ENCODE data around the gene SRSF8. TPM values are rescaled to one million over a fixed set of nuclear protein-coding genes. Genes with fewer than 3 reads are reported as not detected.
"Not testable (repeated sequence)": the region's sequence is repeated elsewhere in the genome, so short reads cannot be mapped to it uniquely, and the experiment has no call there.

Gene SRSF8
- total RNA-seq, 2 donors from 2014 or later = 40.4 to 46.1 TPM

- Histone ChIP-seq H3K36me3 (no peaks in the 10 kb centered on the region), H3K27ac (no peak overlapping the region), H3K4me3 (no peak overlapping the region), H3K27me3 (replicated peaks; ENCODE audit: insufficient read depth) (no peaks in the 10 kb centered on the region), H3K4me1 (replicated peaks) (no peaks in the 10 kb centered on the region), H3K9me3 (no peaks in the 10 kb centered on the region)
- peak; percentile 56 for DNase-seq (ENCODE audit: low spot score)
- intact Hi-C loops (cut with DNase I) = no loop called here
- 24% methylated on average over 2 of the region's 2 CpGs for WGBS
- TF ChIP-seq POLR2A (IDR thresholded peaks at IDR 0.05) (no peak), POLR2AphosphoS5 (IDR thresholded peaks at IDR 0.05) (peak; percentile 61)
Measured at GRCh38 chr11:95035316-95035715, 31.4 kb upstream of the SRSF8 start.

GRCh38 chr11:95037356-95038035 is 29.2 kb upstream of the SRSF8 start:
- H3K4me1 ChIP-seq (replicated peaks); intact Hi-C loops (cut with DNase I); H3K9me3 ChIP-seq; H3K36me3 ChIP-seq; DNase-seq (ENCODE audit: low spot score); H3K27me3 ChIP-seq (replicated peaks; ENCODE audit: insufficient read depth); H3K27ac ChIP-seq: not testable (repeated sequence)
- 46% methylated on average over 33 of the region's 71 CpGs for WGBS
- peak overlapping the region; percentile 10 to 15 for H3K4me3 ChIP-seq

- WGBS = 100% methylated on average over 1 of the region's 1 CpG
- Histone ChIP-seq H3K36me3 (no peaks in the 10 kb centered on the region), H3K9me3 (no peaks in the 10 kb centered on the region), H3K4me3 (no peak overlapping the region), H3K4me1 (replicated peaks) (no peaks in the 10 kb centered on the region), H3K27me3 (replicated peaks; ENCODE audit: insufficient read depth) (no peaks in the 10 kb centered on the region), H3K27ac (no peak overlapping the region)
- intact Hi-C loops (cut with DNase I) = no loop called here
- TF ChIP-seq POLR2A (IDR thresholded peaks at IDR 0.05) (no peak), POLR2AphosphoS5 (IDR thresholded peaks at IDR 0.05) (no peak)
- TF ChIP-seq, protein P1, sequence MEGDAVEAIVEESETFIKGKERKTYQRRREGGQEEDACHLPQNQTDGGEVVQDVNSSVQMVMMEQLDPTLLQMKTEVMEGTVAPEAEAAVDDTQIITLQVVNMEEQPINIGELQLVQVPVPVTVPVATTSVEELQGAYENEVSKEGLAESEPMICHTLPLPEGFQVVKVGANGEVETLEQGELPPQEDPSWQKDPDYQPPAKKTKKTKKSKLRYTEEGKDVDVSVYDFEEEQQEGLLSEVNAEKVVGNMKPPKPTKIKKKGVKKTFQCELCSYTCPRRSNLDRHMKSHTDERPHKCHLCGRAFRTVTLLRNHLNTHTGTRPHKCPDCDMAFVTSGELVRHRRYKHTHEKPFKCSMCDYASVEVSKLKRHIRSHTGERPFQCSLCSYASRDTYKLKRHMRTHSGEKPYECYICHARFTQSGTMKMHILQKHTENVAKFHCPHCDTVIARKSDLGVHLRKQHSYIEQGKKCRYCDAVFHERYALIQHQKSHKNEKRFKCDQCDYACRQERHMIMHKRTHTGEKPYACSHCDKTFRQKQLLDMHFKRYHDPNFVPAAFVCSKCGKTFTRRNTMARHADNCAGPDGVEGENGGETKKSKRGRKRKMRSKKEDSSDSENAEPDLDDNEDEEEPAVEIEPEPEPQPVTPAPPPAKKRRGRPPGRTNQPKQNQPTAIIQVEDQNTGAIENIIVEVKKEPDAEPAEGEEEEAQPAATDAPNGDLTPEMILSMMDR (IDR thresholded peaks at IDR 0.05) = no peak
- no peak for DNase-seq (ENCODE audit: low spot score)
Measured at GRCh38 chr11:95042239-95042638, 24.5 kb upstream of the SRSF8 start.

GRCh38 chr11:95042906-95043305 is 23.8 kb upstream of the SRSF8 start:
- WGBS = 85% methylated on average over 3 of the region's 3 CpGs
- TF ChIP-seq, protein P1 (IDR thresholded peaks at IDR 0.05) = no peak
- TF ChIP-seq POLR2A (IDR thresholded peaks at IDR 0.05) (no peak), POLR2AphosphoS5 (IDR thresholded peaks at IDR 0.05) (no peak)
- Histone ChIP-seq H3K27me3 (replicated peaks; ENCODE audit: insufficient read depth) (no peaks in the 10 kb centered on the region), H3K27ac (no peak overlapping the region), H3K9me3 (no peaks in the 10 kb centered on the region), H3K36me3 (no peaks in the 10 kb centered on the region), H3K4me1 (replicated peaks) (no peaks in the 10 kb centered on the region), H3K4me3 (no peak overlapping the region)
- DNase-seq (ENCODE audit: low spot score) = no peak
- intact Hi-C loops (cut with DNase I) = no loop called here

- Histone ChIP-seq H3K36me3 (no peaks in the 10 kb centered on the region), H3K9me3 (no peaks in the 10 kb centered on the region), H3K4me1 (replicated peaks) (no peaks in the 10 kb centered on the region), H3K27me3 (replicated peaks; ENCODE audit: insufficient read depth) (no peaks in the 10 kb centered on the region), H3K27ac (no peak overlapping the region), H3K4me3 (no peak overlapping the region)
- TF ChIP-seq, protein P1 (IDR thresholded peaks at IDR 0.05) = no peak
- TF ChIP-seq POLR2AphosphoS5 (IDR thresholded peaks at IDR 0.05) = no peak
- no peak for TF ChIP-seq POLR2A (IDR thresholded peaks at IDR 0.05)
- DNase-seq (ENCODE audit: low spot score) = no peak
- WGBS = 34% methylated on average over 4 of the region's 4 CpGs
- intact Hi-C loops (cut with DNase I) = no loop called here
Measured at GRCh38 chr11:95044010-95044409, 22.7 kb upstream of the SRSF8 start.

DNA sequence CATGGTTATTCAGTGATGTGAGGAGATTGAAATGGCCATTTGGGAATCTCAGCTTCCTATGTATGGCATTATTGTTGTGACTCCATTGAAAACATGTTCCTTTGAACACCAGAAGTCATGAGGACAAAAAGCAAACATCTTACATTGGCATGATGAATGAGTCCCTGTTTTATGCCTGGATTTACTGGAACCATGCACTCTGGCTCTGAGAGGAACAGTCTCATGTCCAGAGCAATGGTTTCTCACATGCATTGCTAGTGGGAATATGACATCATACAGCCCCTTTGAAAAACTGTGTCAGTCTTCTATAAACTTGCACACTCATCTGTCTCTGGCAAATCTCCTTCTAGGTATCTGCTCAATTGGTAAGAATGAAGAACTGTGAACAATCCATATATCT is 20.9 kb upstream of the SRSF8 start:
- no peak for DNase-seq (ENCODE audit: low spot score)
- Histone ChIP-seq H3K27me3 (replicated peaks; ENCODE audit: insufficient read depth) (no peaks in the 10 kb centered on the region), H3K36me3 (no peaks in the 10 kb centered on the region), H3K27ac (no peak overlapping the region), H3K4me3 (no peak overlapping the region), H3K4me1 (replicated peaks) (no peaks in the 10 kb centered on the region), H3K9me3 (no peaks in the 10 kb centered on the region)
- TF ChIP-seq POLR2AphosphoS5 (IDR thresholded peaks at IDR 0.05) (no peak), POLR2A (IDR thresholded peaks at IDR 0.05) (no peak)
- TF ChIP-seq, protein P1 (IDR thresholded peaks at IDR 0.05) = no peak
- intact Hi-C loops (cut with DNase I) = no loop called here

- DNase-seq (ENCODE audit: low spot score); H3K4me3 ChIP-seq; H3K4me1 ChIP-seq (replicated peaks); H3K27ac ChIP-seq; H3K27me3 ChIP-seq (replicated peaks; ENCODE audit: insufficient read depth); intact Hi-C loops (cut with DNase I); H3K9me3 ChIP-seq; H3K36me3 ChIP-seq: not testable (repeated sequence)
- 68% methylated on average over 3 of the region's 3 CpGs for WGBS
Measured at GRCh38 chr11:95049122-95049521, 17.6 kb upstream of the SRSF8 start, which contains the start of gene KDM4F. KDM4F (plus strand) TSS chr11:95049422.

All from prostate gland (tissue), 2 donors.